Brain microvascular endothelial cell (primary cell): ENCODE measurements around the gene COX7A2L.

Experiments used
- DNase-seq: peaks from one replicate; pipeline ENCODE4 v3.0.0-alpha.2; 2020
- H3K27ac ChIP-seq: fragments of 250-450 bp; sonication (Bioruptor Pico); 2 replicates; pipeline ENCODE4 v1.5.1; 2020; ENCODE audit warnings: mild to moderate bottlenecking, moderate library complexity
- H3K27me3 ChIP-seq: fragments of 250-450 bp; sonication (Bioruptor Pico); replicated peaks from 2 replicates; pipeline ENCODE4 v1.5.1; 2020; ENCODE audit warnings: mild to moderate bottlenecking
- H3K36me3 ChIP-seq: fragments of 250-450 bp; sonication (Bioruptor Pico); replicated peaks from 2 replicates; pipeline ENCODE4 v1.5.1; 2020; ENCODE audit warnings: mild to moderate bottlenecking
- H3K4me3 ChIP-seq: 2 replicates; pipeline ENCODE4 v1.5.1; 2011; ENCODE audit warnings: low read depth, mild to moderate bottlenecking, control low read depth, low read length, moderate library complexity
- in situ Hi-C: cut with HindIII; loops from 2 replicates; pipeline ENCODE4 v1.10.0; 2017; ENCODE audit warnings: low sequenced_read_pairs, low pct_ligation_motif_present
- TF ChIP-seq, protein P1 (sequence below): IDR thresholded peaks from 2 replicates; pipeline ENCODE4 v1.5.1; 2011; ENCODE audit warnings: low read depth, mild to moderate bottlenecking, moderate library complexity, low read length, control low read depth, inconsistent platforms; ENCODE audit errors: missing control alignments

The COX7A2L gene

DNA sequence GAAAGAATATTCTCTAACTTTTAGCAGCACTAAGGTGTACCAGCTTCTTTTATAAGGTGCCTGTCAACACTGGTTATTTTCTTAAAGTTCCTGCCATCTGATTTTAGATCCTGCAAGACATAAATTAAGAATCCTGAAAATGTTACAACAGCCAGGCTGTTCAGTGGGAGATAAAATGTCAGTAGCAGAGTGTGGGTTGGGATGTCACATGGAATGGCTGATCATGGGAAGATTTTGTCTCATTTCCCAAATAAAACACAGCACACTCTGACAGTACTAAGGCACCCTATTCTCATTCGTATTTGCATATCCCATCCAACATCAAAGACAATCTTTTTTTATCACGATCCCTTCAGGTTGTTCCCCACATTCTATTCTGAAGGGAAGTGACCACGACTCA is 2.4 kb upstream of the COX7A2L start:
- in situ Hi-C loops = no loop called here
- TF ChIP-seq, protein P1, sequence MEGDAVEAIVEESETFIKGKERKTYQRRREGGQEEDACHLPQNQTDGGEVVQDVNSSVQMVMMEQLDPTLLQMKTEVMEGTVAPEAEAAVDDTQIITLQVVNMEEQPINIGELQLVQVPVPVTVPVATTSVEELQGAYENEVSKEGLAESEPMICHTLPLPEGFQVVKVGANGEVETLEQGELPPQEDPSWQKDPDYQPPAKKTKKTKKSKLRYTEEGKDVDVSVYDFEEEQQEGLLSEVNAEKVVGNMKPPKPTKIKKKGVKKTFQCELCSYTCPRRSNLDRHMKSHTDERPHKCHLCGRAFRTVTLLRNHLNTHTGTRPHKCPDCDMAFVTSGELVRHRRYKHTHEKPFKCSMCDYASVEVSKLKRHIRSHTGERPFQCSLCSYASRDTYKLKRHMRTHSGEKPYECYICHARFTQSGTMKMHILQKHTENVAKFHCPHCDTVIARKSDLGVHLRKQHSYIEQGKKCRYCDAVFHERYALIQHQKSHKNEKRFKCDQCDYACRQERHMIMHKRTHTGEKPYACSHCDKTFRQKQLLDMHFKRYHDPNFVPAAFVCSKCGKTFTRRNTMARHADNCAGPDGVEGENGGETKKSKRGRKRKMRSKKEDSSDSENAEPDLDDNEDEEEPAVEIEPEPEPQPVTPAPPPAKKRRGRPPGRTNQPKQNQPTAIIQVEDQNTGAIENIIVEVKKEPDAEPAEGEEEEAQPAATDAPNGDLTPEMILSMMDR = no peak
- H3K27ac ChIP-seq = no peak overlapping the region

DNA sequence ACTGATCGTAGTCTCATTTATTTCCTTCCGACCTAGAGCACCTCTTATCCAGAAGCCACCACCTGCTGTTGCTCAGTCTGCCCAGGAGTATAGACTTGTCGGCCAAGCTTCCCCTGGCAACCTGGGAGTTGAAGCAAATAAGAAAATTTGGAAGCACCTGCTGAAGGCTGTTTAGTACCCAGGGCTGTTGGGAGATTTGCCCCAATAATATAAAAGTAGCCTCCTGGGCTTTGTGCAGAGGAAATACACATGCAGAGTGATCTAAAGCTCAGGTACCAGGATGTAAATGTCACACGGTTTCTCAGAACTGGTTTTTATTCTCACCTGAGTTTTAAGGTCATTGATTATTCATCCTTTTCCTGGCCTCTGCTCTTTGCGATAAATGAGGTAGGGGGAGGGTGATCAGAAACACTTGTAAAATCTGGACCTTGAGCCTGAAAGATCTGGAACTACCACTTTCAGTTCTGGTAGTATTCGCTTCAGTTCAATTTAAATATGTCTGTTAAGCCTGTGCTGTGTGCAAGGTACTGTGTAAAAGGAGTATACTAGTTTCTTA is 789 bp upstream of the COX7A2L start:
- Histone ChIP-seq H3K4me3 (peak overlapping the region; percentile 39), H3K27me3 (no peaks in the 10 kb centered on the region), H3K36me3 (no peaks in the 10 kb centered on the region), H3K27ac (no peak overlapping the region)
- in situ Hi-C loops = no loop called here
- TF ChIP-seq, protein P1 = no peak
- no peak for DNase-seq

More for the DNA sequence above, 2.4 kb upstream of the COX7A2L start:
- Histone ChIP-seq H3K27me3 (no peaks in the 10 kb centered on the region), H3K36me3 (no peaks in the 10 kb centered on the region), H3K4me3 (no peak overlapping the region)
- no peak for DNase-seq

DNA sequence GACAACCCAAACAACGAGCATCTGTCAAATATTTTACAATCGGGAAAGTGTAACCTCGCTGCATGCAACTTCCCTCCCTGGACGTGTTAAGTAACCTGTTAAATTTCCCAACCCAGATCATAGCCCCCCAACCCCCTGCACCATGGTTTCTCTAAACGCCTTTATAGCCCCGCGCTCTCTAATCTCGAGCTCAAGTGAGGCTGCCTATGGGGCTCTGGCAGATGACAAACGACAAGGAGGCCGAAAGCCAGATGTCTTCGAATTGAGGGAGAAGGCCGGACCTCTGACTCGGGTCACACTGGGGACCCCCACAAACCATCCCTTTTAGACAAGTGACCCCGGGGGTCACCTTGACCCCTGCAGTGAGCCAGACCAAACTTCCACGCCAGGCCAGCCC is 526 bp downstream of the COX7A2L start:
- no peaks in the 10 kb centered on the region for H3K27me3 ChIP-seq
- TF ChIP-seq, protein P1 = no peak
- in situ Hi-C loops = no loop called here
- DNase-seq = no peak
- peak overlapping the region; percentile 92 for H3K27ac ChIP-seq
- H3K36me3 ChIP-seq = no peaks in the 10 kb centered on the region
- H3K4me3 ChIP-seq = peak overlapping the region; percentile 100

DNA sequence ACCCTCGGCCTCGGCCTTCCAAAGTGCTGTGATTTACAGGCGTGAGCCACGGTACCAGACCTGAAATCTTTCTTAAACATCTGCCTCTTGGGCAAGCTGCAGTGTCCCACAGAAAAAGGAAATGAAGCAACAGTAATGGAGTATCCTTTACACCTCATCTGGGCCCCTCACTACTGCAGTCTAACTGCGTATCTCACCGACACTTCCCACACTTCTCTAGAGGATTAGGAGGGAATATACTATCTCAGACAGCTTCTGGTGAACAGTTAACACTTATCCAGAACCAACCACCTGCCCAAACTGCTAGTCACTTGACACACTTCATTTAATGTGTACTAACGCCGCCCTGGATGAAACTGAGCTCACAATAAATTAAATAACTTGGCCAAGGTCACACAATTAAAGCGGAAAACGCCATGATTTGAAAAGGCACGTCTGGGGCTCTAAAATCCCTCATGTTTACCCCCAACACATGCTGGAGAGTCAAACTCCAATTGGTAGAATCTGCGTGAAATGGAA is 993 bp downstream of the COX7A2L start:
- in situ Hi-C loops = no loop called here
- peak overlapping the region; percentile 92 for H3K27ac ChIP-seq
- no peaks in the 10 kb centered on the region for H3K27me3 ChIP-seq
- no peak for DNase-seq
- TF ChIP-seq, protein P1 = no peak
- H3K36me3 ChIP-seq = no peaks in the 10 kb centered on the region
- H3K4me3 ChIP-seq = peak overlapping the region; percentile 100

DNA sequence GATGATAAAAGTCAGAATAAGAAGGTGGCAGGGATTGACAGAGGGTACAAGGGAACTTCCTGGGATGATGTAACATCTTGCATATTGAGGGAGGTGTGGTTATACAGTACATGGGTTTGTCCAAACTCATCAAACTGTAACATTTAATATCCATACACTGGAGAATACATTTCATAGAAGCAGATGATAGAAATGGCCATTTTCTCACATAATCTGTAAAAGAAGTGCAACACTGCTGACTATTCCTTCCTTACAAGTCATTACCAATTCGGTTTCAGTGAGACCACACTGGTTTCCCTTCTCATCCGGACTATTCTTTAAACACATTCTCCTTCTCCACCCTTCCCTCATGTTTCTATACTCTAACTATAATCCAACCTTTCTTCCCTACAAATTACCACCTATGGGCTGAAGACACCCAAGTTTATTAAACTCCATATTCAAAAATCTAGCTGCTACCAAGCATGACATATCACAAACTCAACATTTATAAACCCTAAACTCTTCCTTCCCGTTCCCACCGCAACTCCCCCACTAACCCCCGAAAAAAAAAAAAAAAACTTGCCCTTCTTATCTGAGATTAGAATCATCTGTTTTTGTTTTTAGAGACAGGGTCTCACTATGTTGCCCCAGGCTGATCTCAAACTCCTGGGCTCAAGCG is 1.6 kb downstream of the COX7A2L start:
- peak overlapping the region; percentile 92 for H3K27ac ChIP-seq
- in situ Hi-C loops = no loop called here
- no peak for DNase-seq
- peak overlapping the region; percentile 100 for H3K4me3 ChIP-seq
- no peaks in the 10 kb centered on the region for H3K27me3 ChIP-seq
- H3K36me3 ChIP-seq = no peaks in the 10 kb centered on the region
- TF ChIP-seq, protein P1 = no peak
